Measurements from ENCODE around the gene EEF1AKMT3. TPM values are rescaled to one million over a fixed set of nuclear protein-coding genes. Genes with fewer than 3 reads are reported as not detected.
A peak's percentile ranks its signal among the peaks of the same experiment; 100 is the strongest.

The EEF1AKMT3 gene
- total and polyA plus RNA-seq, 5 donors from 2014 or later: 1.8 to 7.6 (median 2.8) TPM

GRCh38 chr12:57761391-57761998, 10.9 kb upstream of the EEF1AKMT3 start:
- DNase-seq (no peak), ATAC-seq (ENCODE audit: low read depth in 2 of 2) (no peak)
- Histone ChIP-seq H3K36me3 (ENCODE audit: control insufficient read depth, insufficient read depth, low read length) (peaks cover 21% of the 10 kb centered on the region), H3K4me3 (ENCODE audit: low read depth, low read length) (no peak overlapping the region), H3K27ac (ENCODE audit: insufficient read depth, low read length, poor library complexity, severe bottlenecking) (no peak overlapping the region), H3K4me1 (ENCODE audit: control insufficient read depth, insufficient read depth, low read length, poor library complexity, severe bottlenecking) (peaks cover 29% of the 10 kb centered on the region), H3K27me3 (ENCODE audit: control insufficient read depth, insufficient read depth, low read length) (peaks cover 16% of the 10 kb centered on the region), H3K9me3 (ENCODE audit: control insufficient read depth in 2 of 2, low read length in 2 of 2) (no peaks in the 10 kb centered on the region)
- peaks cover 24% of the 10 kb centered on the region for H3K27me3 Mint-ChIP-seq
- peak overlapping the region in 1 of 4 donors; percentile 8 for H3K4me3 Mint-ChIP-seq
- H3K9me3 Mint-ChIP-seq: no peaks in the 10 kb centered on the region
- H3K4me1 Mint-ChIP-seq: peaks cover 9 to 51% (median 29%) of the 10 kb centered on the region in 4 donors
- H3K27ac Mint-ChIP-seq: no peak overlapping the region
- H3K36me3 Mint-ChIP-seq: peaks cover 11% of the 10 kb centered on the region

- Histone ChIP-seq H3K4me3 (ENCODE audit: low read depth, low read length) (no peak overlapping the region), H3K27me3 (ENCODE audit: control insufficient read depth, insufficient read depth, low read length) (peaks cover 22% of the 10 kb centered on the region), H3K36me3 (ENCODE audit: control insufficient read depth, insufficient read depth, low read length) (peaks cover 21% of the 10 kb centered on the region), H3K27ac (ENCODE audit: insufficient read depth, low read length, poor library complexity, severe bottlenecking) (no peak overlapping the region), H3K4me1 (ENCODE audit: control insufficient read depth, insufficient read depth, low read length, poor library complexity, severe bottlenecking) (peaks cover 25% of the 10 kb centered on the region), H3K9me3 (ENCODE audit: control insufficient read depth in 2 of 2, low read length in 2 of 2) (no peaks in the 10 kb centered on the region)
- ATAC-seq (ENCODE audit: low read depth in 2 of 2): no peak
- no peak overlapping the region for H3K27ac Mint-ChIP-seq
- DNase-seq: no peak
- H3K4me3 Mint-ChIP-seq: peak overlapping the region in 1 of 4 donors; percentile 51
- peaks cover 11% of the 10 kb centered on the region for H3K36me3 Mint-ChIP-seq
- H3K9me3 Mint-ChIP-seq: no peaks in the 10 kb centered on the region
- peaks cover 29% of the 10 kb centered on the region for H3K27me3 Mint-ChIP-seq
- H3K4me1 Mint-ChIP-seq: peaks cover 5 to 49% (median 26%) of the 10 kb centered on the region in 4 donors
These were observed 10.0 kb upstream of the EEF1AKMT3 start for GRCh38 chr12:57762463-57762862.

GRCh38 chr12:57763881-57764661, 8.3 kb upstream of the EEF1AKMT3 start:
- H3K4me1 Mint-ChIP-seq: peaks cover 5 to 42% (median 25%) of the 10 kb centered on the region in 4 donors
- H3K9me3 Mint-ChIP-seq: no peaks in the 10 kb centered on the region
- ATAC-seq (ENCODE audit: low read depth in 2 of 2) (no peak), DNase-seq (no peak)
- H3K4me1 ChIP-seq (ENCODE audit: control insufficient read depth, insufficient read depth, low read length, poor library complexity, severe bottlenecking): peaks cover 25% of the 10 kb centered on the region
- H3K36me3 Mint-ChIP-seq: peaks cover 8% of the 10 kb centered on the region
- H3K27me3 Mint-ChIP-seq: peaks cover 29% of the 10 kb centered on the region
- no peaks in the 10 kb centered on the region for H3K9me3 ChIP-seq (ENCODE audit: control insufficient read depth in 2 of 2, low read length in 2 of 2)
- H3K27ac ChIP-seq (ENCODE audit: insufficient read depth, low read length, poor library complexity, severe bottlenecking): no peak overlapping the region
- peaks cover 5% of the 10 kb centered on the region for H3K36me3 ChIP-seq (ENCODE audit: control insufficient read depth, insufficient read depth, low read length)
- no peak overlapping the region for H3K4me3 ChIP-seq (ENCODE audit: low read depth, low read length)
- H3K27me3 ChIP-seq (ENCODE audit: control insufficient read depth, insufficient read depth, low read length): peaks cover 22% of the 10 kb centered on the region
- peak overlapping the region; percentile 80 to 94 (median 84) for H3K4me3 Mint-ChIP-seq
- H3K27ac Mint-ChIP-seq: no peak overlapping the region

- peaks cover 25% of the 10 kb centered on the region for H3K4me1 ChIP-seq (ENCODE audit: control insufficient read depth, insufficient read depth, low read length, poor library complexity, severe bottlenecking)
- H3K36me3 Mint-ChIP-seq: peaks cover 6% of the 10 kb centered on the region
- peaks cover 22% of the 10 kb centered on the region for H3K27me3 ChIP-seq (ENCODE audit: control insufficient read depth, insufficient read depth, low read length)
- H3K36me3 ChIP-seq (ENCODE audit: control insufficient read depth, insufficient read depth, low read length): no peaks in the 10 kb centered on the region
- no peak overlapping the region for H3K27ac Mint-ChIP-seq
- peak overlapping the region; percentile 80 to 94 (median 84) for H3K4me3 Mint-ChIP-seq
- DNase-seq: no peak
- no peak overlapping the region for H3K27ac ChIP-seq (ENCODE audit: insufficient read depth, low read length, poor library complexity, severe bottlenecking)
- ATAC-seq (ENCODE audit: low read depth in 2 of 2): no peak
- H3K4me1 Mint-ChIP-seq: peaks cover 5 to 36% (median 20%) of the 10 kb centered on the region in 4 donors
- peak overlapping the region; percentile 55 for H3K4me3 ChIP-seq (ENCODE audit: low read depth, low read length)
- H3K9me3 Mint-ChIP-seq: no peaks in the 10 kb centered on the region
- H3K27me3 Mint-ChIP-seq: peaks cover 29% of the 10 kb centered on the region
- H3K9me3 ChIP-seq (ENCODE audit: control insufficient read depth in 2 of 2, low read length in 2 of 2): no peaks in the 10 kb centered on the region
These were observed 7.8 kb upstream of the EEF1AKMT3 start for GRCh38 chr12:57764662-57765002.

- H3K36me3 Mint-ChIP-seq: peaks cover 11% of the 10 kb centered on the region
- H3K4me1 Mint-ChIP-seq: peaks cover 5 to 31% (median 16%) of the 10 kb centered on the region in 4 donors
- Histone ChIP-seq H3K9me3 (ENCODE audit: control insufficient read depth in 2 of 2, low read length in 2 of 2) (no peaks in the 10 kb centered on the region), H3K27ac (ENCODE audit: insufficient read depth, low read length, poor library complexity, severe bottlenecking) (no peak overlapping the region), H3K36me3 (ENCODE audit: control insufficient read depth, insufficient read depth, low read length) (no peaks in the 10 kb centered on the region), H3K27me3 (ENCODE audit: control insufficient read depth, insufficient read depth, low read length) (peaks cover 22% of the 10 kb centered on the region), H3K4me1 (ENCODE audit: control insufficient read depth, insufficient read depth, low read length, poor library complexity, severe bottlenecking) (peaks cover 25% of the 10 kb centered on the region), H3K4me3 (ENCODE audit: low read depth, low read length) (peak overlapping the region; percentile 55)
- H3K4me3 Mint-ChIP-seq: peak overlapping the region; percentile 80 to 94 (median 86)
- DNase-seq: peak in 2 of 3 donors; percentile 26 to 56
- no peaks in the 10 kb centered on the region for H3K9me3 Mint-ChIP-seq
- H3K27ac Mint-ChIP-seq: peak overlapping the region in 1 of 3 donors; percentile 36
- ATAC-seq (ENCODE audit: low read depth in 2 of 2): peak; percentile 63 to 67
- H3K27me3 Mint-ChIP-seq: peaks cover 29% of the 10 kb centered on the region
These were observed 7.3 kb upstream of the EEF1AKMT3 start for GRCh38 chr12:57765003-57765697.

- no peaks in the 10 kb centered on the region for H3K9me3 Mint-ChIP-seq
These were observed 6.5 kb upstream of the EEF1AKMT3 start for GRCh38 chr12:57765698-57766463.

More at GRCh38 chr12:57765698-57766463, 6.5 kb upstream of the EEF1AKMT3 start:
- Histone ChIP-seq H3K4me3 (ENCODE audit: low read depth, low read length) (peak overlapping the region; percentile 62), H3K27me3 (ENCODE audit: control insufficient read depth, insufficient read depth, low read length) (peaks cover 22% of the 10 kb centered on the region), H3K4me1 (ENCODE audit: control insufficient read depth, insufficient read depth, low read length, poor library complexity, severe bottlenecking) (peaks cover 25% of the 10 kb centered on the region), H3K36me3 (ENCODE audit: control insufficient read depth, insufficient read depth, low read length) (no peaks in the 10 kb centered on the region), H3K9me3 (ENCODE audit: control insufficient read depth in 2 of 2, low read length in 2 of 2) (no peaks in the 10 kb centered on the region), H3K27ac (ENCODE audit: insufficient read depth, low read length, poor library complexity, severe bottlenecking) (no peak overlapping the region)
- DNase-seq (no peak), ATAC-seq (ENCODE audit: low read depth in 2 of 2) (peak; percentile 11)
- Mint-ChIP-seq H3K4me3 (peak overlapping the region; percentile 80 to 94 (median 86)), H3K36me3 (peaks cover 15% of the 10 kb centered on the region), H3K27ac (peak overlapping the region in 1 of 3 donors; percentile 36), H3K27me3 (peaks cover 29% of the 10 kb centered on the region), H3K4me1 (peaks cover 5 to 34% (median 16%) of the 10 kb centered on the region in 4 donors)
